ENCODE measurements around the gene KRT74. TPM values are rescaled to one million over a fixed set of nuclear protein-coding genes. Genes with fewer than 3 reads are reported as not detected.

Gene KRT74
- total RNA-seq, 1 experiment from 2014 or later, result not detected

DNA sequence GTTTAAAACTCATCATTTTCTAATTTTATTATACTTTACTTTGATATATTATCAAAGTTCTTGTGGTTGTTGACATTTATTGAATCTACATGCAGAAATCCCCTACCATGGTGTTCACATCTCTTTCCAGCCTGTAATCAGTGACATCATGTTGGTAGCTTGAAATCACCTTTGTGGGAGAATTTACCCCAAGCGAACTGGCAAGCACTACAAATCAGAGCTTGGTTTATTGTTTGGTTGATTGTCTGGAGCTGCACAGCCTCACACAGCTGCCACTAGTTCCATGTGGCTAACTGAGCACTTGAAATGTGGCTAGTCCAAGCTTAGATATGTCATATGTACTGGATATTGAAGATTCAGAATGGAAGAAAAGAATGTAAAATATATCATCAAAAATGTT is 38.1 kb downstream of the KRT74 start:
- Mint-ChIP-seq H3K4me1 (no peaks in the 10 kb centered on the region), H3K4me3 (no peak overlapping the region), H3K36me3 (no peaks in the 10 kb centered on the region), H3K27ac (no peak overlapping the region), H3K9me3 (no peaks in the 10 kb centered on the region), H3K27me3 (ENCODE audit: low read depth) (no peaks in the 10 kb centered on the region)
- no peak for DNase-seq (ENCODE audit: low spot score)
- no peak for ATAC-seq
- ChIA-PET POLR2A (no interaction called here), CTCF (interaction anchor here (0.8 to 5.1 kb wide), 4 partner anchors 108 to 163 kb away, joined by 3 to 28 read pairs (median 4); no protein-coding TSS in a partner anchor)
- TF ChIP-seq TEAD1 (CRISPR knock-in tag; IDR thresholded peaks at IDR 0.05), result no peak
- no peak for TF ChIP-seq PRRX2 (CRISPR knock-in tag; IDR thresholded peaks at IDR 0.05)
- TF ChIP-seq, protein P1, sequence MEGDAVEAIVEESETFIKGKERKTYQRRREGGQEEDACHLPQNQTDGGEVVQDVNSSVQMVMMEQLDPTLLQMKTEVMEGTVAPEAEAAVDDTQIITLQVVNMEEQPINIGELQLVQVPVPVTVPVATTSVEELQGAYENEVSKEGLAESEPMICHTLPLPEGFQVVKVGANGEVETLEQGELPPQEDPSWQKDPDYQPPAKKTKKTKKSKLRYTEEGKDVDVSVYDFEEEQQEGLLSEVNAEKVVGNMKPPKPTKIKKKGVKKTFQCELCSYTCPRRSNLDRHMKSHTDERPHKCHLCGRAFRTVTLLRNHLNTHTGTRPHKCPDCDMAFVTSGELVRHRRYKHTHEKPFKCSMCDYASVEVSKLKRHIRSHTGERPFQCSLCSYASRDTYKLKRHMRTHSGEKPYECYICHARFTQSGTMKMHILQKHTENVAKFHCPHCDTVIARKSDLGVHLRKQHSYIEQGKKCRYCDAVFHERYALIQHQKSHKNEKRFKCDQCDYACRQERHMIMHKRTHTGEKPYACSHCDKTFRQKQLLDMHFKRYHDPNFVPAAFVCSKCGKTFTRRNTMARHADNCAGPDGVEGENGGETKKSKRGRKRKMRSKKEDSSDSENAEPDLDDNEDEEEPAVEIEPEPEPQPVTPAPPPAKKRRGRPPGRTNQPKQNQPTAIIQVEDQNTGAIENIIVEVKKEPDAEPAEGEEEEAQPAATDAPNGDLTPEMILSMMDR (IDR thresholded peaks at IDR 0.05), result no peak
- no peak for TF ChIP-seq MYBL2 (CRISPR knock-in tag; IDR thresholded peaks at IDR 0.05)
- TF ChIP-seq EMX1 (CRISPR knock-in tag; IDR thresholded peaks at IDR 0.05), result no peak
- no peak for TF ChIP-seq STAT6 (CRISPR knock-in tag; conservative IDR thresholded peaks at IDR 0.05; ENCODE audit: low read depth)
- no peak for TF ChIP-seq TP53 (CRISPR knock-in tag; IDR thresholded peaks at IDR 0.05)
- TF ChIP-seq, protein P2, sequence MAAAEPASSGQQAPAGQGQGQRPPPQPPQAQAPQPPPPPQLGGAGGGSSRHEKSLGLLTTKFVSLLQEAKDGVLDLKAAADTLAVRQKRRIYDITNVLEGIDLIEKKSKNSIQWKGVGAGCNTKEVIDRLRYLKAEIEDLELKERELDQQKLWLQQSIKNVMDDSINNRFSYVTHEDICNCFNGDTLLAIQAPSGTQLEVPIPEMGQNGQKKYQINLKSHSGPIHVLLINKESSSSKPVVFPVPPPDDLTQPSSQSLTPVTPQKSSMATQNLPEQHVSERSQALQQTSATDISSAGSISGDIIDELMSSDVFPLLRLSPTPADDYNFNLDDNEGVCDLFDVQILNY (CRISPR knock-in tag; IDR thresholded peaks at IDR 0.05), result no peak
- no peak for TF ChIP-seq NFATC4 (CRISPR knock-in tag; IDR thresholded peaks at IDR 0.05)
- no peak for TF ChIP-seq CREB1 (CRISPR knock-in tag; IDR thresholded peaks at IDR 0.05)
- TF ChIP-seq HMGA2 (CRISPR knock-in tag; IDR thresholded peaks at IDR 0.05), result no peak
- TF ChIP-seq, protein P3, sequence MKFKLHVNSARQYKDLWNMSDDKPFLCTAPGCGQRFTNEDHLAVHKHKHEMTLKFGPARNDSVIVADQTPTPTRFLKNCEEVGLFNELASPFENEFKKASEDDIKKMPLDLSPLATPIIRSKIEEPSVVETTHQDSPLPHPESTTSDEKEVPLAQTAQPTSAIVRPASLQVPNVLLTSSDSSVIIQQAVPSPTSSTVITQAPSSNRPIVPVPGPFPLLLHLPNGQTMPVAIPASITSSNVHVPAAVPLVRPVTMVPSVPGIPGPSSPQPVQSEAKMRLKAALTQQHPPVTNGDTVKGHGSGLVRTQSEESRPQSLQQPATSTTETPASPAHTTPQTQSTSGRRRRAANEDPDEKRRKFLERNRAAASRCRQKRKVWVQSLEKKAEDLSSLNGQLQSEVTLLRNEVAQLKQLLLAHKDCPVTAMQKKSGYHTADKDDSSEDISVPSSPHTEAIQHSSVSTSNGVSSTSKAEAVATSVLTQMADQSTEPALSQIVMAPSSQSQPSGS (CRISPR knock-in tag; IDR thresholded peaks at IDR 0.05; ENCODE audit: borderline replicate concordance, low read depth), result no peak
- no peak for TF ChIP-seq MLX (CRISPR knock-in tag; IDR thresholded peaks at IDR 0.05)
- no peak for TF ChIP-seq ZNF396 (CRISPR knock-in tag; IDR thresholded peaks at IDR 0.05; ENCODE audit: borderline replicate concordance)
- no peak for TF ChIP-seq TEAD4 (CRISPR knock-in tag; IDR thresholded peaks at IDR 0.05)

DNA sequence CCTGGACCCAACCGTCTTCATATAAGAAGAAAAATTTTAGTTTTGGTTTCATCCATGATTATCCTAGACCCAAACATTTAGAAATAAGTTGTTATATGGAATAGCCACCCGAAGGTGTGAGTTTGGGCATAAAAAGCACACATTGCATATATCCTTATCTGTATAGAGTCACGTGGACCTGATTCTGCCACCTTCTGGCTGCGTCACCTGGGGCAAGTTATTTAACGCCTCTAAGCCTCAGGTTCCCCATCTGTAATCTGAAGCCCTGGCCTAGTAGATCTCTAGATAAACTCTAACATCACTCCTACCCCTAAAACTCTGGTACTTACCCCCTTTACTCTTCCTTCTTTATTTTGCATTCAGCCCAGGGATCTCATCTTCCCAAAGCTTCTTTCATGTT is 39.2 kb downstream of the KRT74 start:
- POLR2A ChIA-PET, result no interaction called here
- Mint-ChIP-seq H3K9me3 (no peaks in the 10 kb centered on the region), H3K4me1 (no peaks in the 10 kb centered on the region), H3K36me3 (no peaks in the 10 kb centered on the region), H3K27me3 (ENCODE audit: low read depth) (no peaks in the 10 kb centered on the region), H3K4me3 (no peak overlapping the region), H3K27ac (0 out of 2 replicates have a peak overlapping the region, but pooled peaks have one; percentile 14)
- ATAC-seq, result peak; percentile 51; the same call in 1 of the 2 replicates
- DNase-seq (ENCODE audit: low spot score), result no peak
- no peak for TF ChIP-seq ZNF121 (CRISPR knock-in tag; IDR thresholded peaks at IDR 0.05)
- no peak for TF ChIP-seq JUN (CRISPR knock-in tag; IDR thresholded peaks at IDR 0.05)
- TF ChIP-seq ZBTB43 (CRISPR knock-in tag; IDR thresholded peaks at IDR 0.05), result no peak
- TF ChIP-seq USF1 (CRISPR knock-in tag; IDR thresholded peaks at IDR 0.05), result peak; percentile 54; the same call in 1 of the 2 replicates
- TF ChIP-seq, protein P4, sequence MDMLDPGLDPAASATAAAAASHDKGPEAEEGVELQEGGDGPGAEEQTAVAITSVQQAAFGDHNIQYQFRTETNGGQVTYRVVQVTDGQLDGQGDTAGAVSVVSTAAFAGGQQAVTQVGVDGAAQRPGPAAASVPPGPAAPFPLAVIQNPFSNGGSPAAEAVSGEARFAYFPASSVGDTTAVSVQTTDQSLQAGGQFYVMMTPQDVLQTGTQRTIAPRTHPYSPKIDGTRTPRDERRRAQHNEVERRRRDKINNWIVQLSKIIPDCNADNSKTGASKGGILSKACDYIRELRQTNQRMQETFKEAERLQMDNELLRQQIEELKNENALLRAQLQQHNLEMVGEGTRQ (CRISPR knock-in tag; IDR thresholded peaks at IDR 0.05), result peak; percentile 65
- TF ChIP-seq, protein P1 (IDR thresholded peaks at IDR 0.05), result no peak
- TF ChIP-seq ZMAT4 (CRISPR knock-in tag; IDR thresholded peaks at IDR 0.05), result no peak
- TF ChIP-seq CBFB (CRISPR knock-in tag; IDR thresholded peaks at IDR 0.05; ENCODE audit: low read depth), result no peak
- TF ChIP-seq RORB (CRISPR knock-in tag; IDR thresholded peaks at IDR 0.05), result no peak
- CTCF ChIA-PET, result interaction anchor here (0.6 to 5.1 kb wide), 10 partner anchors 10 to 331 kb away, joined by 3 to 28 read pairs (median 4); no protein-coding TSS in a partner anchor
